G401 (cell line): Measurements from ENCODE around the gene NISCH. TPM values are rescaled to one million over a fixed set of nuclear protein-coding genes. Genes with fewer than 3 reads are reported as not detected.
"Not testable (repeated sequence)": the region's sequence is repeated elsewhere in the genome, so short reads cannot be mapped to it uniquely, and the experiment has no call there.

Experiments used
- DNase-seq: peaks from one replicate; pipeline ENCODE4 v3.0.0-alpha.2; 2015; ENCODE audit warnings: low spot score
- in situ Hi-C: cut with HindIII; loops from 2 replicates; pipeline ENCODE4 v1.10.0; 2016; ENCODE audit warnings: low sequenced_read_pairs, mixed read lengths
- total RNA-seq: library from RNA; depleted of rRNA; stranded (reverse); fragments of >200 nt; shearing (Covaris generic); gene quantifications from 2 replicates; pipeline ENCODE4 v1.2.3, GENCODE V29; 2014

Gene NISCH
- total RNA-seq, 1 experiment from 2014 or later, result 28.9 TPM

DNA sequence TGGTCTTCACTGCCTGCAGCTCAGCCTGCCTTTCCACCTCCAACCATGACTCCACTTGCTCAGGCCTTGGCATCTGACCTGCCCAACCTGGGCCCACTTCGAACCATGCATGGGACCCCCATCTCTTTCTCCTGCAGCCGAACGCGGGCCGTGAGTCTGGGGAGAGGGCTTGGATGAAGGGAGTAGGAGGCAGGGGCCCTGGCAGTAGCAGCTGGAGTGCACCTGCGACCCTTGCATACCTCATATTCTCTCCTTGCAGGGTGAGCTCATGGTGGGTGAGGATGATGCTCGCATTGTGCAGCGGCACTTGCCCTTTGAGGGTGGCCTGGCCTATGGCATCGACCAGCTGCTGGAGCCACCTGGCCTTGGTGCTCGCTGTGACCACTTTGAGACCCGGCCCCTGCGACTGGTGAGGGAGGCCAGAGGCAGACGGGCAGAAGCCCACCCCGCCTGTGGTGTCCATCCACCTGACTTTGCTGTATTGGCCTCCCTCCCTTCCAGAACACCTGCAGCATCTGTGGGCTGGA, 64.8 kb downstream of the NISCH start:
- in situ Hi-C loops, result no loop called here
- no peak for DNase-seq

DNA sequence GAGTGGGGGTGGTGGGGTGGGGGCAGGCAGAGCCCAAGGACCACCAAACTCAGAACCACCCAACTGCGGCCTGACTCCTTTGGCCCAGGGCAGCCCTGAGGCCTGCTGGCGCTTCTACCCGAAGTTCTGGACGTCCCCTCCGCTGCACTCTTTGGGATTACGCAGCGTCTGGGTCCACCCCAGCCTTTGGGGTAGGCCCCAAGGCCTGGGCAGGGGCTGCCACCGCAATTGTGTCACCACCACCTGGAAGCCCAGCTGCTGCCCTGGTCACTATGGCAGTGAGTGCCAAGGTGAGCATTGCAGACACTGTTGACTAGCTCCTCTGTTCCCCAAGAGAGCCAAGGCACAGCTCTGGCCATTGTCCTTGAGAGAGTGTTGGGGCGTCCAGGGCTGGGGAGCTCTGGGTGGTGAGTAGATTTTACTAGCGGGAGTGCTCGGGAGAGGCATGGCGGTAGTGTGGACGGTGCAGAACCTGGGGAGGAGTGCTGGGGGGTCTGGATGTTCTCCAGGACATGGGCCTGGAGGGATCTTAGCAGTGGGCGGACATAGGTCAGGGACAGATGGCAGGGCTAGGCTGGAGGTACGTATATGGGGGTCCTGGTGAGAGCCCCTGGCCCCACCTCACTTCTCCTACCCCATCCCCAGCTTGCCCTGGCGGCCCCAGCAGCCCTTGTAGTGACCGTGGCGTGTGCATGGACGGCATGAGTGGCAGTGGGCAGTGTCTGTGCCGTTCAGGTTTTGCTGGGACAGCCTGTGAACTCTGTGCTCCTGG, 65.5 kb downstream of the NISCH start:
- in situ Hi-C loops, result no loop called here
- DNase-seq, result no peak

- in situ Hi-C loops, result no loop called here
- DNase-seq, result no peak
These were observed 66.1 kb downstream of the NISCH start for GRCh38 chr3:52521488-52521824.

- in situ Hi-C loops, result no loop called here
- peak; percentile 61 for DNase-seq
These were observed 66.7 kb downstream of the NISCH start for GRCh38 chr3:52521881-52522650.

GRCh38 chr3:52522651-52523251, 67.3 kb downstream of the NISCH start:
- no peak for DNase-seq
- in situ Hi-C loops, result no loop called here

GRCh38 chr3:52523386-52524257, 68.2 kb downstream of the NISCH start:
- DNase-seq, result no peak
- in situ Hi-C loops, result no loop called here

DNA sequence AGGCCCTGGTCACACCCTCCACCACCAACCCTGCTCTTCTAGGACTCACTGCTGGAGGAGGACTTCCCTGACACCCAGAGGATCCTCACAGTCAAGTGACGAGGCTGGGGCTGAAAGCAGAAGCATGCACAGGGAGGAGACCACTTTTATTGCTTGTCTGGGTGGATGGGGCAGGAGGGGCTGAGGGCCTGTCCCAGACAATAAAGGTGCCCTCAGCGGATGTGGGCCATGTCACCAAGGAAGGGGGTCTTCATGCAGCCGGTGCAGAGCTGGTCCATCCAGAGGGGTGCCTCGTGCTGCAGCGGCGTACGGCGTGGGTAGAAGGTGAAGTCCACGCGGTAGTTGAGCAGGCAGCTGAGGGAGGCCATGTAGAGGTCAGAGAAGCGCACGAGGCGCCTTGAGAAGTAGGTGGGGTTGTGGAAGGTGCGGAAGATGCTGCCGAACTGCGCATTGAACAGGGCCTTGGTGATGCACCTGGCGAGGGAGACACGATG, 68.9 kb downstream of the NISCH start:
- in situ Hi-C loops, result no loop called here
- no peak for DNase-seq

DNA sequence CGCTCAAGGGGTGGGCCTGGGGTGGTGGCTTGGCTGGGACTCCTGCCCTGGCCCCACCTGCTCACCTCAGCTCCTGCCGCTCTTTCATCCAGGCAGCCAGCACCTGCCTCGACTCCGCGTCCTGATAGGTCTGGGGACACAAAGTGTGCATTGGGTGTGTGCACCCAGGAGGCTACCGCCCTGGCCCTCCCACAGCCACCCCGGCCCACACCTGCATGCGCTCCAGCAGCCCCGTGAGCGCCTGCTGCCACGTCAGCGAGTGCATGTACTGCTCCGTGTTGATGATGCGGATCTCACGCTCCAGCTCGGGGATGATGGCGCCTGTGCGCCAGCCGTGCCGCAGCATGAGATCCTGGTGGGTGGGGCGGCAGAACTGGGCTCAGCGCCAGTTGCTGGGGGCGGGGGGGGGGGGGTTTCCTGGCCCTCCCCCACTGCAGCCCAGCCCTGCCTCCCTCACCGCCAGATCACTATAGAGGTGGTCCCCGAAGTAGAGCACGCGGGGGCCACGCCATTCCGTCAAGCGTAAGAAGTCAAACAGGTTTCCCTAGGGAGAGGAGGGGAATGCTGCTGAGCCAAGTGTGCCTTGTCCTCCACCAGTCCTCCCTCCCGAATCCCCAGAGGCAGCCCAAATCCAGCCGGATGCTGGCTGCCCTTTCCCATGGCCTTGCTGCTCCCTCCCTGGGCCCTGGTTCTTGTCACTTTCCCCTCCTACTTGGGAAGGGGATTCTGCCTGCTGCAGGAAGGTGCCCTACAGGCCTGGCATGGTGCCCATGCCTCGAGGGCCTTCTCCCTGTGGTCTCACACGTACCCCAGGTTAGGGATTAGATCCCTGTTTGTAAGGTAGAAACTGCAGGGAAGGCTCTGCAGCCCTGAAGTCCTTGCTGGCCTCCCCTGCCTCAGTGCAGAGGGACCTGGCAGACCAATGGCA, 69.6 kb downstream of the NISCH start:
- DNase-seq, result no peak
- in situ Hi-C loops, result no loop called here

DNA sequence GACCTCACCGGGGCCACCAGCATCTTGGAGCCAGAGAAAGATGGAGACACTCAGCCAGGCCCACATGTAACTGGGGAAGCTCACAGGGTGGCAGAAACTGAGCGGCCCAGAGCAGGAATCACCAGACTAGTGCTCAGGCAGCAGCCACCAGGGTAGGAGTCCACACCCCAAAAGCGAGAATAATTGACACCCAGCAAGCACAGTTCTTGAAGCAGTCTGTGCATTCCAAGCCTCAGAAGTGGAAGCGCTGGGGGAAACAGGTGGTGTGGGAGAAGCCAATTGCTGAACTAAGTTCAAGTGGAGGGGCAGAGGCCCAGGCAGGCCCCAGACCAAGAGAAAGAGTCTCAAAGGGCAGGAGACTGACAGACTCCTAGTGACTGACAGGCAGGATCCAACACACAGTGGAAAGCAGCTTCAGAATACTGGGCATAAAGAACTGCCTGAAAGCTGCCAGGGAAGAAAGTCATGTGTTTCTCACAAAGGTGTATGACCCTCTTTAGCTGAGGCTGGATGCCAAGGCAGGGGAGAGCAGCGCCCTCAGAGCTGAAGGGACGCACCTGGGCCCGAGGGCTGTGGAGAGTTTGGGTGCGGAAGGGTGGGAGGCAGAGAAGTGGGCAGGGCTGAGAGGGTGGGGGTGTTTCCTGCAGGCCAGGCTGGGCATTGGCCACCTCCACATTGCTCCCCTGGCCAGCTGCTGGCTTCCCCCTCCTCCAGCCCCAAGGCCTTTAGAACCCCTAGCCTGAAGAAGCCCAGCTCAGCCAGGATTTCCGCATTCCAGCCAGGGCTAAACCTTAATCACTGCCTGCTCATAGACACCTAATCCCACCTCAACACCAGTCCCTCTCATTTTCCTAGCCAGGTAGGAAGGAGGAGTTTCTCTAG, 70.5 kb downstream of the NISCH start:
- in situ Hi-C loops, result no loop called here

GRCh38 chr3:52526671-52527038, 71.3 kb downstream of the NISCH start:
- DNase-seq, in situ Hi-C loops: not testable (repeated sequence)

More for the DNA sequence above, 70.5 kb downstream of the NISCH start:
- no peak for DNase-seq

- no peak for DNase-seq
- in situ Hi-C loops, result no loop called here
These were observed 71.8 kb downstream of the NISCH start for GRCh38 chr3:52527039-52527731.

DNA sequence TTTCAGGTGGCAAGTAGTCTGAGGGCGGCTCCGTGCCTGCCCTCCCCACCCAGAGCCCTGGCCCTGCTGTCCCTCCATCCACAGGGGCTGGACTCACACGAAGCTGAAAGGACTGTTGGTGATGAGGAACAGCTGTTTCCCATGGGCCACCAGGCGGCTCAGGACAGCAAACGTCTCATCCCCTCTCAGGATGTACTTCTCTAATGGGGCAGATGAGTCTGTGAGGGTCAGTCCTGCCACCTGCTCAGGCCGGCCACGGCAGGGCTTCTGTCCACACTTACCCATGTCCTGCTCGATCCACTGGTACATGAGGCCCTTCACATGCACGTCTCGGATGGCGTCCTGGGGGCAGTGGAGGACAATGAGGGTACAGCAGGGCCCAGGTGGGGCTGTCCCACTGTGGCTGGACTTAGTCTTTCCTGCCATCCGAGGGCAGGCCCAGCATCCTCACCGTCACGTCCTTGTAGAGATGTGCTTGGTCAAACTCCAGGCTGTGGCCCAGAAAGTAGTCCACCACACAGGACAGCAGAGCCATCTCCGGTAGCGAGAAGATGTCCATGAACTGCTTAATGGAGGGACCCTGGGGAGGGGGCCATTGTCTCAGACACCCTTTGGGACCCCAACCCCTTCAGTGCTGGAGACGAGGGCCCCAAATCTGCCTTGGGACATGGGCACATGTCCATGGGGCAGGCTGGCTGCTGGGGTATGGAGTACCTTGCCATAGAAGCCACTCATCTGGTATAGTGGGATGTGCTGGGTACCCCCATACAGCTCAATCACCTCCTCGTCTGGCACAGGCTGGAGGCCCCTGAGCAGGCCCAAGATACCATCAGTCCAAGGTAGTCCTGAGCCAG, 72.6 kb downstream of the NISCH start:
- DNase-seq, result no peak
- in situ Hi-C loops, result no loop called here

DNA sequence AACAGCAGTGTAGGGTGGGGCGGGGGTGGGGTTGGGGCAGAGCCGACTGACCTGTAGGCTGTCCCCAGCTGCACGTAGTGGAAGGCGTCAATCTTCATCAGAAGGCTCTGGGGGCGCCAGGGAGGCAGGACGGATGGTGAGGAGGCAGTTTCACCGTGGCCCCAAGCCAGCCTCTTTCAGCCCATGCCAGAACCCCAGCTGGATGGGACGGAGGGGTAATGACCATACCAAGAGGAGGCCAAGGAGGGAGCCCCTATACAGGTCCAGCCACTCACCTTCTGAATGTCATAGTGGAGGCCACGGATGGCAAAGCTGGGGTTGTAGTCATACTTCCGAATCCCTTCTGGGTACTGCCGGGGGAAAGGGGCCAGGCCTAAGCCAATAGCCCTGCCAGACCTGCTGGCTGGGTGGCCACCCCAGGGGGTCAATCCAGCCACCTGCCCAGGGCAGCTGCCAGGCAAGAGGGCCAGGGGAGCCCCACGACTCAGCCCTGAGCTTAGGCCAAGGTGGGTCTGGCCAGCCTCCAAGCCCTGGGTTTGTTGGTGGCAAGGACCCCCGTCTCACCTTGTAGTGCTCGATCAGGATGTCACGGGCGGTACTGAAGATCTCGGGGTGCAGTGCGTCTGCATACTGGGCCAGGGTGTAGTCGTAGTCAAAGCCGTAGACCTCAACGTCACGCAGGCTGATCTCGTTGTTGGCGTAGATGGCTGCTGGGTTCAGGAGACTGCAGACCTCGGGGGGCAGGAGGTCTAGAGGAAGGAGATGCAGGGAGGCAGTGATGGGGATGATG, 73.4 kb downstream of the NISCH start:
- in situ Hi-C loops, result no loop called here
- DNase-seq, result no peak

- peak; percentile 63 for DNase-seq
- in situ Hi-C loops, result no loop called here
These were observed 74.3 kb downstream of the NISCH start for GRCh38 chr3:52529376-52530333.
